Peyer's patch (tissue), 4 donors: ENCODE measurements around the gene TPP2.

Experiments used
- POLR2A ChIP-seq, 2 donors: fragments of 450-650 bp; IDR thresholded peaks; one replicate each; pipeline ENCODE4 v1.5.1; 2017; ENCODE audit warnings: antibody characterized with exemption in 2 of 2, mild to moderate bottlenecking in 2 of 2, moderate library complexity in 2 of 2
- TF ChIP-seq, protein P1 (sequence below), 6 experiments: fragments of 450-650 bp in 4 of 6; fragments of 200-600 bp in 2 of 6; sonication (generic) in 1 of 6; IDR thresholded peaks; one replicate each; pipeline ENCODE4 v1.5.1; 2017 to 2019; ENCODE audit warnings: antibody characterized with exemption in 6 of 6, mild to moderate bottlenecking in 3 of 6, moderate library complexity in 1 of 6

DNA sequence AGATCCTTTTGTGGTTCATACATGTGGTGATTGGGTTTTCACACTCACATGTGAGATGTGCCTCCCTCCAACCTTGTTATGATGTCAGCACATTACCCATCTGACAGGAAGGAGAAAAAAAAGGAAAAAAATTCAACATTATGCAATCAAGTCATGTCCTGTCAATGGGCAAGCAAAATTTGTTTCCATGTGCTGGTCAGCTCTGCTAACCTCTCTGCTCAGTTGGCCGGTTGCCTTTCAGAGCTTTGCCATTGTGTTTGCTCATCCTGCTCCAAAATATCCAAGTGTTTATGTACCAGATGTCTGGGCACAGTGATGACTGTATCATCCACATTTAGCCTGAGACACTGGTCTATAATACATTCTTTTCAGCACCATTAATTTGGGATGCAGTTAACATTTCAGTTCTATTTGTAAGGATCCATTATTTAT, 125.0 kb downstream of the TPP2 start:
- TF ChIP-seq POLR2A (IDR thresholded peaks at IDR 0.05), result no peak
- TF ChIP-seq, protein P1, sequence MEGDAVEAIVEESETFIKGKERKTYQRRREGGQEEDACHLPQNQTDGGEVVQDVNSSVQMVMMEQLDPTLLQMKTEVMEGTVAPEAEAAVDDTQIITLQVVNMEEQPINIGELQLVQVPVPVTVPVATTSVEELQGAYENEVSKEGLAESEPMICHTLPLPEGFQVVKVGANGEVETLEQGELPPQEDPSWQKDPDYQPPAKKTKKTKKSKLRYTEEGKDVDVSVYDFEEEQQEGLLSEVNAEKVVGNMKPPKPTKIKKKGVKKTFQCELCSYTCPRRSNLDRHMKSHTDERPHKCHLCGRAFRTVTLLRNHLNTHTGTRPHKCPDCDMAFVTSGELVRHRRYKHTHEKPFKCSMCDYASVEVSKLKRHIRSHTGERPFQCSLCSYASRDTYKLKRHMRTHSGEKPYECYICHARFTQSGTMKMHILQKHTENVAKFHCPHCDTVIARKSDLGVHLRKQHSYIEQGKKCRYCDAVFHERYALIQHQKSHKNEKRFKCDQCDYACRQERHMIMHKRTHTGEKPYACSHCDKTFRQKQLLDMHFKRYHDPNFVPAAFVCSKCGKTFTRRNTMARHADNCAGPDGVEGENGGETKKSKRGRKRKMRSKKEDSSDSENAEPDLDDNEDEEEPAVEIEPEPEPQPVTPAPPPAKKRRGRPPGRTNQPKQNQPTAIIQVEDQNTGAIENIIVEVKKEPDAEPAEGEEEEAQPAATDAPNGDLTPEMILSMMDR (IDR thresholded peaks at IDR 0.05), result no peak
